Lower leg skin (tissue), 4 donors: ENCODE results near the gene HNF4A. TPM values are rescaled to one million over a fixed set of nuclear protein-coding genes. Genes with fewer than 3 reads are reported as not detected.

Experiments used
- DNase-seq, 2 donors: peaks; one replicate each; pipeline ENCODE4 v3.0.0-alpha.2; 2019; ENCODE audit warnings: low spot score in 2 of 2
- H3K4me3 ChIP-seq: fragments of 200-600 bp; sonication (generic); 2 replicates; pipeline ENCODE4 v1.5.1; 2017; ENCODE audit warnings: mild to moderate bottlenecking, low read depth; ENCODE audit not compliant: poor library complexity, severe bottlenecking
- POLR2A ChIP-seq, 2 donors: fragments of 450-650 bp; IDR thresholded peaks; one replicate each; pipeline ENCODE4 v1.6.1; 2016 to 2017; ENCODE audit warnings: antibody characterized with exemption in 2 of 2, mild to moderate bottlenecking in 1 of 2, moderate library complexity in 1 of 2
- WGBS, 2 donors: methylation state at CpG; one replicate each; pipeline ENCODE4 v1.1.5; 2018; 5-methylcytosine and 5-hydroxymethylcytosine counted together
- intact Hi-C: fragments of 100-400 bp; cut with DNase I; formaldehyde crosslinking; loops from one replicate; pipeline ENCODE4 v1.15.0; 2023; ENCODE audit warnings: low total_unique reads
- total RNA-seq, 4 donors: library from RNA; depleted of rRNA; stranded (reverse); fragments of >200 nt; gene quantifications; one replicate each; pipeline ENCODE4 v1.1.0, GENCODE V29; 2016
- TF ChIP-seq, protein P1 (sequence below), 3 donors: fragments of 450-650 bp; IDR thresholded peaks; one replicate each; pipeline ENCODE4 v1.5.1; 2016; ENCODE audit warnings: antibody characterized with exemption in 3 of 3, mild to moderate bottlenecking in 3 of 3, moderate library complexity in 2 of 3

Gene HNF4A
- total RNA-seq, 4 donors from 2014 or later, result not detected

DNA sequence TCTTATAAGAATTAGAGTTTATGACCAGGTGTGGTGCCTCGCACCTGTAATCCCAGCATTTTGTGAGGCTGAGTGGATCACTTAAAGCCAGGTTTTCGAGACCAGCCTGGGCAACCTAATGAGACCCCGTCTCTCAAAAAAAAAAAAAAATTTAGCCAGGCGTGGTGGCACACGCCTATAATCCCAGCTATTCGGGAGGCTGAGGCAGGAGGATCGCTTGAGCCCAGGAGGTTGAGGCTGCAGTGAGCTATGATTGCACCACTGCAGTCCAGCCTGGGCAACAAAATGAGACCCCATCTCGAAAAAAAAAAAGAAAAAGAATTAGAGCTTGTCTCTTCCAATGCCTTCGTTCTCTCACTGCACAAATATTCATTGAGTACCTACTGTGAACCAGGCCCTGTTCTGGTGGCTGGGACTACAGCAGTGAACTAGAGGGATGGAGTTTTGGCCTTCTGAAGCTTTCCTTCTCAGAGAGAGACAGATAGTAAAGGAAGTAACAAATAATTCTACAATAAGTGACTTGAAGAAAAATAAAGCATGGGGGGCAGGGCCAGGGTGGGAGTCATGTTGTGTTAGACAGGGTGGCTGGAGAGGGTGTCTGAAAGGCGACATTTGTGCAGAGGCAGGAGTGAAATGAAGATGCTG, 56.4 kb downstream of the HNF4A start:
- intact Hi-C loops, result no loop called here

DNA sequence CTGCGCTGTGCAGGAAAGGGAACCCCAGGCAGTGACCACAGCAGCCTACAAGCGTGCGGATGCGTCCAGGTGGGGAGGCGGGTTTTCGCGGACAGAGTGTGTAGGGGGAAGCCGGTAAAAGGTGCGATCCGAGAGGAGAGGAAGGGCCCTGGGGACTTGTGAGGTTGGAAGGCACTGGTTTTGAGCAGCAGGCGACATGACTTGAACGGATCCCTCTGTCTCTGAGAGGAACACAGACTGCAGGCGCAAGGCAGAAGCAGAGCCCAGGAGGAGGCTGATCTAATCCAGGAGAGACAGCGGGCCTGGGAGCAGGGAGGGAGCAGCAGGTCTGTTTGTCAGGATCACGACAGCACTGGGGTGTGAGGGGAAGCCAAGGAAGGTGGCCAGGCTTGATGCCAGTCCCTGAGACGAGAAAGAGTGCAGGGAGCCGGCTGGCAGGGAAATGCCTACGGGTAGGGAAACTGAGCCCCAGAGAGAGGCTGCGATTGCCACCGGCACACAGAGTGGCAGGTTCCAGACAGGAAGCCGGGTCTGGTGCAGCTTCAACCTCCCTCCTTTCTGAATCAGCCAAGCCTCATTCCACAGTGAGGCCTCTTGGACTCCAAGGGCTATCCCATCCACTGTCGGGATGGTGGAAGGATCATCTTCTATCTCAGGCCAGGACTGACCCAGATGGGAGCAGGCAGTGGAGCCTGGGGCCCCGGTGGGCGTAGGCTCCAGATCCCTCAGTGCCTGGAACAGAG, 57.1 kb downstream of the HNF4A start:
- 58 to 63% methylated on average over 24 of the region's 24 CpGs for WGBS, 2 donors
- DNase-seq, result no peak
- no peak for TF ChIP-seq POLR2A (IDR thresholded peaks at IDR 0.05)
- TF ChIP-seq, protein P1, sequence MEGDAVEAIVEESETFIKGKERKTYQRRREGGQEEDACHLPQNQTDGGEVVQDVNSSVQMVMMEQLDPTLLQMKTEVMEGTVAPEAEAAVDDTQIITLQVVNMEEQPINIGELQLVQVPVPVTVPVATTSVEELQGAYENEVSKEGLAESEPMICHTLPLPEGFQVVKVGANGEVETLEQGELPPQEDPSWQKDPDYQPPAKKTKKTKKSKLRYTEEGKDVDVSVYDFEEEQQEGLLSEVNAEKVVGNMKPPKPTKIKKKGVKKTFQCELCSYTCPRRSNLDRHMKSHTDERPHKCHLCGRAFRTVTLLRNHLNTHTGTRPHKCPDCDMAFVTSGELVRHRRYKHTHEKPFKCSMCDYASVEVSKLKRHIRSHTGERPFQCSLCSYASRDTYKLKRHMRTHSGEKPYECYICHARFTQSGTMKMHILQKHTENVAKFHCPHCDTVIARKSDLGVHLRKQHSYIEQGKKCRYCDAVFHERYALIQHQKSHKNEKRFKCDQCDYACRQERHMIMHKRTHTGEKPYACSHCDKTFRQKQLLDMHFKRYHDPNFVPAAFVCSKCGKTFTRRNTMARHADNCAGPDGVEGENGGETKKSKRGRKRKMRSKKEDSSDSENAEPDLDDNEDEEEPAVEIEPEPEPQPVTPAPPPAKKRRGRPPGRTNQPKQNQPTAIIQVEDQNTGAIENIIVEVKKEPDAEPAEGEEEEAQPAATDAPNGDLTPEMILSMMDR (IDR thresholded peaks at IDR 0.05), result no peak
- H3K4me3 ChIP-seq, result no peak overlapping the region
- intact Hi-C loops, result no loop called here

More for the DNA sequence above, 56.4 kb downstream of the HNF4A start:
- no peak for DNase-seq
- 72 to 89% methylated on average over 10 of the region's 10 CpGs for WGBS, 2 donors
- TF ChIP-seq POLR2A (IDR thresholded peaks at IDR 0.05), result no peak
- TF ChIP-seq, protein P1 (IDR thresholded peaks at IDR 0.05), result no peak
- H3K4me3 ChIP-seq, result no peak overlapping the region

DNA sequence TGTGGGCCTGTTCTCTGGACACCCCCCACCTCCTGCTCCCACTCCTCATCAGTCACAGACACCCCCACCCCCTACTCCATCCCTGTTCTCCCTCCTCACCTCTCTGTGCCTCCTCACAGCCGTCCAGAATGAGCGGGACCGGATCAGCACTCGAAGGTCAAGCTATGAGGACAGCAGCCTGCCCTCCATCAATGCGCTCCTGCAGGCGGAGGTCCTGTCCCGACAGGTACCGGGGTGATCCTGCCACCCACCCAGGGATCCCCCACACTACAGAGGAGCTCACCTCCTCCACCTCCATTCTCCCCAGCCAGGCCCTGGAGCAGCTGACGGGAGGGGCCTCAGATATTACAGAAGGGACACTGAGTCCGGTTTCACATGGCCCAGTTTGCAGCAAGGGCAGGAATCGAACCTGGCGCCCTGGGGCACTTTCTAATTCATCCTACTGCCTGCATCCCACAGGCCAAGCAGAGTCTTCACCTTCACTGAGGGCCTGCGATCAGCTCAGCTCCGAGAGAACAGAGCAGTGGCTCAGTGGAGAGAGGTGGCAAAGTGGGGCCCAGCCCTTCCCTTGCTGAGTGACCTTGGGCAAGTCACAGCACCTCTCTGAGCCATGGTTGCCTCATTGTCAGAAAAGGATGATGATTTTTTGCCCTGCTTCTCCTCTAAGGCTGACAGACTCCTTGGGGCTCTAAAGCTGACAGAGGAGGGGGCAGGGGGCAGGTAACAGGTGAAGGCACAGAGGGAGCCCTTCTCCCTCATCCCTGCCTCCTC, 58.3 kb downstream of the HNF4A start:
- intact Hi-C loops, result no loop called here
- H3K4me3 ChIP-seq, result no peak overlapping the region
- 80 to 91% methylated on average over 10 to 14 of the region's 14 CpGs for WGBS, 2 donors
- TF ChIP-seq, protein P1 (IDR thresholded peaks at IDR 0.05), result no peak
- TF ChIP-seq POLR2A (IDR thresholded peaks at IDR 0.05), result no peak
- no peak for DNase-seq

DNA sequence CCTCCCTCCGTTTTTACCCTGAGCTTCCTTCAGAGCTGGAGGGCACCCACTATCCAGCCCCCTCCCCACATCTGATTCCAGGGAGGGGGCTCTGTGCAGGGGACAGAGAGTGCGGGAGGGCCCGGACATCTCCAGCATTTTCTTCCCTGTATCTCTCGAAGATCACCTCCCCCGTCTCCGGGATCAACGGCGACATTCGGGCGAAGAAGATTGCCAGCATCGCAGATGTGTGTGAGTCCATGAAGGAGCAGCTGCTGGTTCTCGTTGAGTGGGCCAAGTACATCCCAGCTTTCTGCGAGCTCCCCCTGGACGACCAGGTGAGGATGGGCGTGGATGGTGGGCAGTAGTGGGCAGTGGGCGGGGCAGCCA, 58.8 kb downstream of the HNF4A start:
- H3K4me3 ChIP-seq, result no peak overlapping the region
- intact Hi-C loops, result no loop called here
- WGBS, 2 donors, result 78 to 79% methylated on average over 16 of the region's 16 CpGs
- no peak for DNase-seq
- TF ChIP-seq, protein P1 (IDR thresholded peaks at IDR 0.05), result no peak
- no peak for TF ChIP-seq POLR2A (IDR thresholded peaks at IDR 0.05)

DNA sequence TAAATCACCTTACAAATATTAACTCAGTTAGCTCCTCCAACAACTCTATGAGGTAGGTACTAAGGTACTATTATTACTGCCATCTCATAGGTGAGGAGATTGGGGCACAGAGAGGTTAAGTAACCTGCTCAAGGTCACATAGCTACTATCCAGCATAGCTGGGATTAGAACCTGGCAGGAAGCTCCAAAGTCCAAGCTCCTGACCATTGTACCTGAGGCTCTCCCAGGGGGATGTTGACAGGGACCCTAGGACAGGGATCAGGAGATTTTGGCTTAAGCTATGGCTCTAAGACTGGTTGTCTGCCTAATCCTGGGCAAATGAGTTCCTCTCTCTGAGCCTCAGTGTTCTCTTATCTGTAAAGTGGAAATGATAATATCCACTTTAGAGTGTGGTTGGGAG, 59.3 kb downstream of the HNF4A start:
- no peak overlapping the region for H3K4me3 ChIP-seq
- TF ChIP-seq POLR2A (IDR thresholded peaks at IDR 0.05), result no peak
- TF ChIP-seq, protein P1 (IDR thresholded peaks at IDR 0.05), result no peak
- intact Hi-C loops, result no loop called here
- no peak for DNase-seq
